HepG2 (cell line): ENCODE results near the gene CREG2. TPM values are rescaled to one million over a fixed set of nuclear protein-coding genes. Genes with fewer than 3 reads are reported as not detected.

ENCODE experiments used
- ATAC-seq: fragments of 200-7000 bp; cut with Tn5 transposase; 3 replicates; pipeline ENCODE4 v1.9.1; 2020; ENCODE audit warnings: mild to moderate bottlenecking, moderate library complexity
- Bru-seq: library from RNA; stranded (reverse); fragments of 400-500 nt; gene quantifications from one replicate; lab custom pipeline; 2021; lab: Mats Ljungman, UMichigan
- BruChase-seq, 2 experiments: library from RNA; stranded (reverse); fragments of 400-500 nt; gene quantifications; one replicate each; lab custom pipeline; 2021; lab: Mats Ljungman, UMichigan
- BruUV-seq: library from RNA; stranded (reverse); fragments of 400-500 nt; replicated peaks from 2 replicates; lab custom pipeline; 2021; lab: Mats Ljungman, UMichigan
- CTCF ChIA-PET: fragments of 300-600 bp; formaldehyde crosslinking; extraction: SDS; loops from one replicate; lab custom pipeline; 2021; ENCODE audit warnings: low total read pairs, inconsistent platforms, low intra/inter-chr PET ratio; lab: Yijun Ruan, JAX
- POLR2A ChIA-PET: fragments of 350-600 bp; sonication (Branson Sonifier 250); formaldehyde crosslinking; loops from one replicate; lab custom pipeline; 2020; ENCODE audit warnings: antibody characterized with exemption, inconsistent platforms; lab: Yijun Ruan, JAX
- DNase-seq: peaks from one replicate; pipeline ENCODE4 v3.0.0-alpha.2; 2015; ENCODE audit warnings: low spot score
- FAIRE-seq: peaks from 3 replicates; lab custom pipeline; 2011; peaks lifted over from hg19 to GRCh38; lab: Jason Lieb, UNC
- H2AFZ ChIP-seq: one replicate; pipeline ENCODE4 v1.6.1; 2011; ENCODE audit warnings: low read length, inconsistent platforms
- H3K27ac ChIP-seq: fragments of 300-600 bp; 3 replicates; pipeline ENCODE4 v1.8.0; 2011; ENCODE audit warnings: mixed run types, mild to moderate bottlenecking, mixed read lengths, low read length, inconsistent platforms; ENCODE audit not compliant: insufficient read depth; ENCODE audit errors: extremely low read length
- H3K27me3 ChIP-seq, 2 experiments: fragments of 200-600 bp in 1 of 2; 2 replicates in 1 of 2; 3 replicates in 1 of 2; pipeline versions ENCODE4 v1.6.0 to v1.8.0; 2011; ENCODE audit warnings: low read length in 2 of 2, mild to moderate bottlenecking in 2 of 2, moderate library complexity in 2 of 2, inconsistent platforms in 1 of 2; ENCODE audit not compliant: insufficient read depth in 2 of 2, control insufficient read depth in 1 of 2
- H3K36me3 ChIP-seq, 2 experiments: fragments of 200-600 bp in 1 of 2; replicated peaks in 1 of 2; 2 replicates in 1 of 2; 3 replicates in 1 of 2; pipeline versions ENCODE4 v1.5.1 to v1.8.0; 2011; ENCODE audit warnings: low read length in 2 of 2, inconsistent platforms in 1 of 2; ENCODE audit not compliant: insufficient read depth in 2 of 2, control insufficient read depth in 1 of 2
- H3K4me1 ChIP-seq: 2 replicates; pipeline ENCODE4 v1.5.1; 2012; ENCODE audit warnings: low read length, inconsistent platforms; ENCODE audit not compliant: insufficient read depth
- H3K4me2 ChIP-seq: 2 replicates; pipeline ENCODE4 v1.6.0; 2011; ENCODE audit warnings: low read depth, low read length, inconsistent platforms
- H3K4me3 ChIP-seq, 3 experiments: fragments of 200-600 bp in 1 of 3; sonication (generic), shearing (Covaris generic) in 1 of 3; replicated peaks in 1 of 3; 2 replicates each; pipeline ENCODE4 v1.5.1; 2011 to 2016; ENCODE audit warnings: low read length in 3 of 3, inconsistent platforms in 2 of 3, low read depth in 2 of 3, mild to moderate bottlenecking in 2 of 3, control low read depth in 1 of 3, mixed read lengths in 1 of 3; ENCODE audit not compliant: insufficient read depth in 1 of 3
- H3K79me2 ChIP-seq: one replicate; pipeline ENCODE4 v1.6.1; 2011; ENCODE audit warnings: low read length, inconsistent platforms; ENCODE audit not compliant: insufficient read depth
- H3K9ac ChIP-seq: 2 replicates; pipeline ENCODE4 v1.6.0; 2011; ENCODE audit warnings: mild to moderate bottlenecking, low read depth, low read length, inconsistent platforms; ENCODE audit not compliant: insufficient read depth
- H3K9me3 ChIP-seq: 2 replicates; pipeline ENCODE4 v1.5.1; 2012; ENCODE audit warnings: mild to moderate bottlenecking, low read length
- H4K20me1 ChIP-seq: 2 replicates; pipeline ENCODE4 v1.6.0; 2011; ENCODE audit warnings: inconsistent platforms, mild to moderate bottlenecking, low read length, moderate library complexity; ENCODE audit not compliant: insufficient read depth
- ARHGAP35 ChIP-seq: sonication (generic); formaldehyde crosslinking; IDR thresholded peaks from 2 replicates; pipeline ENCODE4 v1.9.0; 2022; ENCODE audit warnings: mild to moderate bottlenecking, inconsistent platforms, moderate library complexity, missing genetic modification reagents, borderline replicate concordance
- MLXIP ChIP-seq: sonication (generic); formaldehyde crosslinking; IDR thresholded peaks from 2 replicates; pipeline ENCODE4 v1.9.0; 2021; ENCODE audit warnings: missing genetic modification reagents, borderline replicate concordance
- POLR2AphosphoS5 ChIP-seq: IDR thresholded peaks from 2 replicates; pipeline ENCODE4 v1.6.1; 2012; ENCODE audit warnings: low read depth, low read length
- WGBS: methylation state at CpG from one replicate; pipeline ENCODE4 v1.1.6; 2017; ENCODE audit warnings: low lambda C conversion rate; 5-methylcytosine and 5-hydroxymethylcytosine counted together
- in situ Hi-C: cut with HindIII; loops from 2 replicates; pipeline ENCODE4 v1.10.0; 2017; ENCODE audit warnings: low pct_unique_long_range_greater_than_20kb; ENCODE audit not compliant: extremely low pct_ligation_motif_present
- intact Hi-C: fragments of 100-400 bp; cut with micrococcal nuclease; formaldehyde crosslinking; loops from one replicate; pipeline ENCODE4 v1.10.0; 2022; ENCODE audit not compliant: unreplicated experiment
- long read RNA-seq, 2 experiments: library from RNA in 1 of 2; library from polyadenylated mRNA in 1 of 2; stranded (forward) in 1 of 2; unstranded in 1 of 2; transcript quantifications; one replicate each; pipeline ENCODE4 v2.0.0, GENCODE V29; 2019 to 2022
- polyA minus RNA-seq, 3 experiments: library from RNA; depleted of rRNA, polyadenylated mRNA; stranded (reverse); fragments of >200 nt; gene quantifications; 2 replicates each; pipeline ENCODE4 v1.2.3, GENCODE V29; 2011; ENCODE audit warnings: low replicate concordance in 1 of 3
- polyA plus RNA-seq, 8 experiments: library from polyadenylated mRNA; depleted of rRNA in 3 of 8; stranded (reverse) in 7 of 8; unstranded in 1 of 8; fragments of >200 nt; fragmentation: Illumina TruSeq in 4 of 8; extraction: Trizol in 4 of 8; gene quantifications; 2 replicates each; pipeline versions ENCODE4 v1.2.1 to v1.2.3, GENCODE V29; 2011 to 2016; ENCODE audit warnings: low read depth in 4 of 8, missing spikeins in 1 of 8, mixed read lengths in 1 of 8; ENCODE audit not compliant: insufficient read depth in 1 of 8
- total RNA-seq, 5 experiments: library from RNA; depleted of rRNA; stranded (reverse); fragments of >200 nt; fragmentation: Illumina TruSeq; extraction: Trizol; gene quantifications; 2 replicates each; pipeline ENCODE4 v1.2.3, GENCODE V29; 2016; ENCODE audit warnings: low read depth in 1 of 5
- TF ChIP-seq, protein P1 (sequence below): sonication (generic); formaldehyde crosslinking; IDR thresholded peaks from 2 replicates; pipeline ENCODE4 v1.9.0; 2021; ENCODE audit warnings: mild to moderate bottlenecking, missing genetic modification reagents
- TF ChIP-seq, protein P2 (sequence below): sonication (generic); formaldehyde crosslinking; IDR thresholded peaks from 2 replicates; pipeline ENCODE4 v1.5.0; 2020; ENCODE audit warnings: missing genetic modification reagents

Gene CREG2
- 0.18 TPM in 1 of 2 replicates, not detected in the other for total RNA-seq (2016; rRNA removed; fragmentation: Illumina TruSeq; extraction: Trizol)
- not detected in 2 replicates for total RNA-seq (2016; cell fraction: cytosol; rRNA removed; fragmentation: Illumina TruSeq; extraction: Trizol; ENCODE audit: low read depth)
- 0.13 TPM in 1 of 2 replicates, not detected in the other for total RNA-seq (2016; cell fraction: insoluble cytoplasmic fraction; rRNA removed; fragmentation: Illumina TruSeq; extraction: Trizol)
- total RNA-seq (2016; cell fraction: membrane; rRNA removed; fragmentation: Illumina TruSeq; extraction: Trizol): 0.28 TPM in 1 of 2 replicates, not detected in the other
- not detected in 2 replicates for total RNA-seq (2016; cell fraction: nucleus; rRNA removed; fragmentation: Illumina TruSeq; extraction: Trizol)
- 0.20 and 0.26 TPM in 2 replicates for polyA plus RNA-seq (2011; rRNA removed)
- polyA plus RNA-seq (2011; cell fraction: cytosol; rRNA removed): 0.43 and 0.49 TPM in 2 replicates
- 0.14 and 0.26 TPM in 2 replicates for polyA plus RNA-seq (2011; cell fraction: nucleus; rRNA removed)
- 0.08 and 0.29 TPM in 2 replicates for polyA plus RNA-seq (2012)
- polyA plus RNA-seq (2016; cell fraction: cytosol; fragmentation: Illumina TruSeq; extraction: Trizol; ENCODE audit: low read depth): 0.20 TPM in 1 of 2 replicates, not detected in the other
- polyA plus RNA-seq (2016; cell fraction: insoluble cytoplasmic fraction; fragmentation: Illumina TruSeq; extraction: Trizol; ENCODE audit: low read depth): not detected in 2 replicates
- 0.47 TPM in 1 of 2 replicates, not detected in the other for polyA plus RNA-seq (2016; cell fraction: membrane; fragmentation: Illumina TruSeq; extraction: Trizol; ENCODE audit: low read depth)
- not detected in 2 replicates for polyA plus RNA-seq (2016; cell fraction: nucleus; fragmentation: Illumina TruSeq; extraction: Trizol; ENCODE audit: insufficient read depth, low read depth)
- polyA minus RNA-seq (2011; rRNA and poly(A)+ RNA removed; ENCODE audit: low replicate concordance): 40.8 TPM in 1 of 2 replicates, not detected in the other
- 0.99 TPM in 1 of 2 replicates, not detected in the other for polyA minus RNA-seq (2011; cell fraction: cytosol; rRNA and poly(A)+ RNA removed)
- polyA minus RNA-seq (2011; cell fraction: nucleus; rRNA and poly(A)+ RNA removed): not detected in 2 replicates
- percentile 10 among the genes with signal in this experiment for Bru-seq, nascent RNA
- BruChase-seq, experiment 1, labeled RNA remaining after a 6-hour chase: percentile 3 among the genes with signal in this experiment
- percentile 3 among the genes with signal in this experiment for BruChase-seq, experiment 2, labeled RNA remaining after a 2-hour chase
- long read RNA-seq, experiment 1, partial matches to known transcripts: 0 of 2 reads
- long read RNA-seq, experiment 1, other reads (novel, unspliced or antisense): 0 of 2 reads
- long read RNA-seq, experiment 2: 0 reads

DNA sequence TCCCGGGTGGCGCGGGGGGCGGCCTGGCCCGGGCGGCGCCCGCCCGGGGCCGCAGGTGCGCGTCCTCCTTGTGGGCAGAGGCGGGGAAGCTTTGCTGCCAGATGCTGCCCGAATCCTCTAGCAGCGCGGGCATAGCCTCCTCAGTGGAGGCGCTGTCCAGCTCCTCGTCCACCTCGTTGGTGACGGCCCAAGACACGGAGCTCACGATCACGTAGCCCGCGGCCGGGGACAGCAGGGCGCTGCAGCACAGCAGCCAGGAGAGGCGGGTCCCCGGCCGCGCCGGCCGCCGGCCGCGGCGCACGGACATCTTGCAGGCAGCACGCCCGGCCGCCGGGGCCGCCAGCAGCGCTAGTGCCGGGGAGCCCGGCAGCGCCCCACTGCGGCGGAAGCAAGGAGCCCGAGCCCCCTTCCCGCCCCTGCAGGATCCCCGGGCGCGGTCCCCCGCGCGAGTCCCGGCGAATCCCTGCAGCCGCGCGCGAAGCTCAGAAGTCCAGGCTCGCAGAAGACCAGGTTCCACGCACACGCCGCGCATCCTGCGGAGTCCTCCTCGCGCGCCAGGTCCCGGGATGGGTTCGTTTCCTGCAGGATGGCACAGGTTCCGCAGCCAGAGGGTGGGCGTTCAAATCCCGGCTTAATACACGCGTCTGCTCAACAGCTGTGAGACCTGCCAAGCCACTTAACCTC lies at the start of gene CREG2:
Gene CREG2, minus strand, starts transcription at position 353 of the 684 bp plus-strand sequence. Its CDS starts 46 bp downstream, at position 307.
- H3K4me2 ChIP-seq: peak within 1 kb of the TSS; percentile 99
- no peak within 1 kb of the TSS for H3K27ac ChIP-seq
- H4K20me1 ChIP-seq: no peaks in the 10 kb centered on the region
- peaks cover 18% of the 10 kb centered on the region for H3K4me1 ChIP-seq
- H3K36me3 ChIP-seq: no peaks in the 10 kb centered on the region
- no TSS peak for BruUV-seq
- in situ Hi-C loops: loop anchor here (5.0 kb wide), 1 partner anchor 45 kb away; no protein-coding TSS in a partner anchor
- ChIA-PET POLR2A (no interaction called here), CTCF (interaction anchor here (1.2 to 3.0 kb wide), 3 partner anchors 37 to 45 kb away, joined by 3 to 10 read pairs (median 5); no protein-coding TSS in a partner anchor)
- intact Hi-C loops: loop anchor here (1.0 kb wide), 1 partner anchor 45 kb away; no protein-coding TSS in a partner anchor
- FAIRE-seq (no peak), ATAC-seq (peak; percentile 94), DNase-seq (peak; percentile 40)
- no peak within 1 kb of the TSS for H2AFZ ChIP-seq
- WGBS: 2% methylated on average over 26 of the region's 79 CpGs
- H3K79me2 ChIP-seq: no peaks in the 10 kb centered on the region
- peak within 1 kb of the TSS; percentile 67 to 88 (median 71) for H3K4me3 ChIP-seq
- H3K9me3 ChIP-seq: no peaks in the 10 kb centered on the region
- H3K9ac ChIP-seq: no peak within 1 kb of the TSS
- H3K27me3 ChIP-seq: peaks cover 4 to 73% of the 10 kb centered on the region in 2 experiments; a peak in 4 of 5 replicates
- TF ChIP-seq, protein P1, sequence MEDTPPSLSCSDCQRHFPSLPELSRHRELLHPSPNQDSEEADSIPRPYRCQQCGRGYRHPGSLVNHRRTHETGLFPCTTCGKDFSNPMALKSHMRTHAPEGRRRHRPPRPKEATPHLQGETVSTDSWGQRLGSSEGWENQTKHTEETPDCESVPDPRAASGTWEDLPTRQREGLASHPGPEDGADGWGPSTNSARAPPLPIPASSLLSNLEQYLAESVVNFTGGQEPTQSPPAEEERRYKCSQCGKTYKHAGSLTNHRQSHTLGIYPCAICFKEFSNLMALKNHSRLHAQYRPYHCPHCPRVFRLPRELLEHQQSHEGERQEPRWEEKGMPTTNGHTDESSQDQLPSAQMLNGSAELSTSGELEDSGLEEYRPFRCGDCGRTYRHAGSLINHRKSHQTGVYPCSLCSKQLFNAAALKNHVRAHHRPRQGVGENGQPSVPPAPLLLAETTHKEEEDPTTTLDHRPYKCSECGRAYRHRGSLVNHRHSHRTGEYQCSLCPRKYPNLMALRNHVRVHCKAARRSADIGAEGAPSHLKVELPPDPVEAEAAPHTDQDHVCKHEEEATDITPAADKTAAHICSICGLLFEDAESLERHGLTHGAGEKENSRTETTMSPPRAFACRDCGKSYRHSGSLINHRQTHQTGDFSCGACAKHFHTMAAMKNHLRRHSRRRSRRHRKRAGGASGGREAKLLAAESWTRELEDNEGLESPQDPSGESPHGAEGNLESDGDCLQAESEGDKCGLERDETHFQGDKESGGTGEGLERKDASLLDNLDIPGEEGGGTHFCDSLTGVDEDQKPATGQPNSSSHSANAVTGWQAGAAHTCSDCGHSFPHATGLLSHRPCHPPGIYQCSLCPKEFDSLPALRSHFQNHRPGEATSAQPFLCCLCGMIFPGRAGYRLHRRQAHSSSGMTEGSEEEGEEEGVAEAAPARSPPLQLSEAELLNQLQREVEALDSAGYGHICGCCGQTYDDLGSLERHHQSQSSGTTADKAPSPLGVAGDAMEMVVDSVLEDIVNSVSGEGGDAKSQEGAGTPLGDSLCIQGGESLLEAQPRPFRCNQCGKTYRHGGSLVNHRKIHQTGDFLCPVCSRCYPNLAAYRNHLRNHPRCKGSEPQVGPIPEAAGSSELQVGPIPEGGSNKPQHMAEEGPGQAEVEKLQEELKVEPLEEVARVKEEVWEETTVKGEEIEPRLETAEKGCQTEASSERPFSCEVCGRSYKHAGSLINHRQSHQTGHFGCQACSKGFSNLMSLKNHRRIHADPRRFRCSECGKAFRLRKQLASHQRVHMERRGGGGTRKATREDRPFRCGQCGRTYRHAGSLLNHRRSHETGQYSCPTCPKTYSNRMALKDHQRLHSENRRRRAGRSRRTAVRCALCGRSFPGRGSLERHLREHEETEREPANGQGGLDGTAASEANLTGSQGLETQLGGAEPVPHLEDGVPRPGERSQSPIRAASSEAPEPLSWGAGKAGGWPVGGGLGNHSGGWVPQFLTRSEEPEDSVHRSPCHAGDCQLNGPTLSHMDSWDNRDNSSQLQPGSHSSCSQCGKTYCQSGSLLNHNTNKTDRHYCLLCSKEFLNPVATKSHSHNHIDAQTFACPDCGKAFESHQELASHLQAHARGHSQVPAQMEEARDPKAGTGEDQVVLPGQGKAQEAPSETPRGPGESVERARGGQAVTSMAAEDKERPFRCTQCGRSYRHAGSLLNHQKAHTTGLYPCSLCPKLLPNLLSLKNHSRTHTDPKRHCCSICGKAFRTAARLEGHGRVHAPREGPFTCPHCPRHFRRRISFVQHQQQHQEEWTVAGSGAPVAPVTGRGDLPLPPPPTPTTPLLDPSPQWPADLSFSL: no peak
- no peak for TF ChIP-seq MLXIP (CRISPR knock-in tag)
- TF ChIP-seq ARHGAP35 (CRISPR knock-in tag): no peak
- TF ChIP-seq, protein P2, sequence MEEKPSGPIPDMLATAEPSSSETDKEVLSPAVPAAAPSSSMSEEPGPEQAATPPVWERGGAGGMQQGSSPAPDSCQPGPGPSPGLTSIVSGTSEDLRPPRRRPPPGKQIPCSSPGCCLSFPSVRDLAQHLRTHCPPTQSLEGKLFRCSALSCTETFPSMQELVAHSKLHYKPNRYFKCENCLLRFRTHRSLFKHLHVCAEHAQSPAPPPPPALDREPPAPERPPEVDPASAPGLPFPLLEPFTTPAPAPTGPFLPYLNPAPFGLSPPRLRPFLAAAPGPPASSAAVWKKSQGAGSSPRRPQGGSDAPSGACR: 0 out of 2 replicates have a peak, but pooled peaks have one; percentile 35
- no peak for TF ChIP-seq POLR2AphosphoS5
